GM19438 (cell line): Measurements from ENCODE around the gene DMRT2.

Experiments used
- ATAC-seq: cut with Tn5 transposase; IDR thresholded peaks from one replicate; pipeline ENCODE4 v1.9.1; 2021; ENCODE audit warnings: low read depth; ENCODE audit not compliant: unreplicated experiment

The DMRT2 gene

GRCh38 chr9:1086517-1086916 is 36.4 kb downstream of the DMRT2 start:
- ATAC-seq: no peak

- no peak for ATAC-seq
These were observed 37.1 kb downstream of the DMRT2 start for GRCh38 chr9:1087120-1087881.

GRCh38 chr9:1094749-1095148 is 44.6 kb downstream of the DMRT2 start:
- no peak for ATAC-seq

GRCh38 chr9:1096155-1096964 is 46.2 kb downstream of the DMRT2 start:
- ATAC-seq: no peak

GRCh38 chr9:1098551-1098950 is 48.4 kb downstream of the DMRT2 start:
- no peak for ATAC-seq

GRCh38 chr9:1100201-1100600 is 50.0 kb downstream of the DMRT2 start:
- no peak for ATAC-seq

GRCh38 chr9:1100945-1101344 is 50.8 kb downstream of the DMRT2 start:
- no peak for ATAC-seq

- no peak for ATAC-seq
These were observed 51.9 kb downstream of the DMRT2 start for GRCh38 chr9:1101846-1102641.

GRCh38 chr9:1102642-1102970 is 52.4 kb downstream of the DMRT2 start:
- no peak for ATAC-seq
